ENCODE measurements around the gene SEL1L. TPM values are rescaled to one million over a fixed set of nuclear protein-coding genes. Genes with fewer than 3 reads are reported as not detected.
"Not testable (repeated sequence)": the region's sequence is repeated elsewhere in the genome, so short reads cannot be mapped to it uniquely, and the experiment has no call there.

The SEL1L gene
- total RNA-seq, 1 donor from 2014 or later = 82.6 TPM

GRCh38 chr14:81433378-81433777 is 100.3 kb downstream of the SEL1L start:
- H3K27me3 ChIP-seq (ENCODE audit: control insufficient read depth, insufficient read depth, low read length) = peaks cover 12% of the 10 kb centered on the region
- H3K36me3 ChIP-seq (ENCODE audit: control insufficient read depth, insufficient read depth, low read length) = no peaks in the 10 kb centered on the region
- H3K4me3 ChIP-seq (ENCODE audit: low read depth, low read length) = no peak overlapping the region
- no peak for DNase-seq (ENCODE audit: low read depth)
- TF ChIP-seq CTCF (IDR thresholded peaks at IDR 0.05; ENCODE audit: insufficient read depth, low read length, poor library complexity, severe bottlenecking) = no peak

- no peak for DNase-seq (ENCODE audit: low read depth)
- peaks cover 4% of the 10 kb centered on the region for H3K27me3 ChIP-seq (ENCODE audit: control insufficient read depth, insufficient read depth, low read length)
Observed at GRCh38 chr14:81432219-81432661, 101.4 kb downstream of the SEL1L start.

GRCh38 chr14:81430235-81430634 is 103.4 kb downstream of the SEL1L start:
- Histone ChIP-seq H3K36me3 (ENCODE audit: control insufficient read depth, insufficient read depth, low read length) (no peaks in the 10 kb centered on the region), H3K27me3 (ENCODE audit: control insufficient read depth, insufficient read depth, low read length) (no peaks in the 10 kb centered on the region), H3K4me3 (ENCODE audit: low read depth, low read length) (no peak overlapping the region)
- DNase-seq (ENCODE audit: low read depth) = no peak
- no peak for TF ChIP-seq CTCF (IDR thresholded peaks at IDR 0.05; ENCODE audit: insufficient read depth, low read length, poor library complexity, severe bottlenecking)

More at GRCh38 chr14:81432219-81432661, 101.4 kb downstream of the SEL1L start:
- Histone ChIP-seq H3K36me3 (ENCODE audit: control insufficient read depth, insufficient read depth, low read length) (no peaks in the 10 kb centered on the region), H3K4me3 (ENCODE audit: low read depth, low read length) (no peak overlapping the region)
- no peak for TF ChIP-seq CTCF (IDR thresholded peaks at IDR 0.05; ENCODE audit: insufficient read depth, low read length, poor library complexity, severe bottlenecking)

GRCh38 chr14:81429749-81430148 is 103.9 kb downstream of the SEL1L start:
- not testable (repeated sequence) for H3K36me3 ChIP-seq (ENCODE audit: control insufficient read depth, insufficient read depth, low read length); H3K4me3 ChIP-seq (ENCODE audit: low read depth, low read length); H3K27me3 ChIP-seq (ENCODE audit: control insufficient read depth, insufficient read depth, low read length); DNase-seq (ENCODE audit: low read depth)

GRCh38 chr14:81429028-81429427 is 104.6 kb downstream of the SEL1L start:
- H3K4me3 ChIP-seq (ENCODE audit: low read depth, low read length) = no peak overlapping the region
- TF ChIP-seq CTCF (IDR thresholded peaks at IDR 0.05; ENCODE audit: insufficient read depth, low read length, poor library complexity, severe bottlenecking) = no peak
- no peaks in the 10 kb centered on the region for H3K27me3 ChIP-seq (ENCODE audit: control insufficient read depth, insufficient read depth, low read length)
- DNase-seq (ENCODE audit: low read depth) = no peak
- no peaks in the 10 kb centered on the region for H3K36me3 ChIP-seq (ENCODE audit: control insufficient read depth, insufficient read depth, low read length)

- no peaks in the 10 kb centered on the region for H3K36me3 ChIP-seq (ENCODE audit: control insufficient read depth, insufficient read depth, low read length)
- no peak for DNase-seq (ENCODE audit: low read depth)
- no peak for TF ChIP-seq CTCF (IDR thresholded peaks at IDR 0.05; ENCODE audit: insufficient read depth, low read length, poor library complexity, severe bottlenecking)
- no peak overlapping the region for H3K4me3 ChIP-seq (ENCODE audit: low read depth, low read length)
- no peaks in the 10 kb centered on the region for H3K27me3 ChIP-seq (ENCODE audit: control insufficient read depth, insufficient read depth, low read length)
Observed at GRCh38 chr14:81427348-81428058, 106.2 kb downstream of the SEL1L start.
